Activated CD8-positive, alpha-beta memory T cell treated with anti-CD3 and anti-CD28 coated beads, Interleukin-2, amount 50 U/mL, for 4 hours (primary cell): ENCODE measurements around the gene COL13A1.

Experiments used
- DNase-seq: peaks from one replicate; pipeline ENCODE4 v3.0.0-alpha.2; 2020

COL13A1 gene

DNA sequence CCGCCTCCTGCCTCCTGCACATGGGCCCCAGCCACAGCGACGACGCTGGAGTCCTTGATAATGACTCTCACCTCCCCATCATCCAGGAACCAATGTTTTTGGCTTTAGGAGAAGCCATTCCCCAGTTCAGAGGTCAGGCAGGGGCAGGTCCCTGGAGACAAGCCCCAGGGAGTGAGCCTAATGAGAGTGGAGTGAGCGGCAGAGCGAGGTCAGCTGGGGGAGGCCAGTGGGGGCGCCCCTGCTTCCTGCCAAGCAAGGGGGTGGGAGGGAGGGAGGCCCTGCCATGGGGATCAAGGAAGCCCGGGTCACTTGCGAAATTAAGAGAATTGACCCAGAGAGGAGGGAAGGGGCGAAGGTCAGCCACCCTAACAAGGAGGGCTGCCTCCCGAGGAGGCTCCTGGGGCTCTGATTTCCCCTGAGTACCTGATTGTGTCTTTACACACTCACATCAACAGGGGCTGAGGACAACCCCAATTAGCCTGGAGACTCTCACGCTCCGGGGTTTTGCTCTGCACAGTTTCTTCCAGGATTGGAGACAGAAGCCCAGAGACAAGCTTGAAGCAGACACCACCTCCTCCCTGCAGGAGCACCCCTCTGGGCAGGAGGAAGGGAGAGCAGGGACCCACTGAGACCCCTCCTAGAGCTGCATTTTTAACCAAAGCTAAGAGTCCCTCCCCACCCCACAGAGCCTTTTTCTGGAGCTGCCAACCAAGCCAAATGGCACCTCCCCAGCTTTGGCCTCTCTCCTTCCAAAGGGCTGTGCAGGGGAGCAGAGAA, 112.1 kb downstream of the COL13A1 start:
- DNase-seq, result no peak

DNA sequence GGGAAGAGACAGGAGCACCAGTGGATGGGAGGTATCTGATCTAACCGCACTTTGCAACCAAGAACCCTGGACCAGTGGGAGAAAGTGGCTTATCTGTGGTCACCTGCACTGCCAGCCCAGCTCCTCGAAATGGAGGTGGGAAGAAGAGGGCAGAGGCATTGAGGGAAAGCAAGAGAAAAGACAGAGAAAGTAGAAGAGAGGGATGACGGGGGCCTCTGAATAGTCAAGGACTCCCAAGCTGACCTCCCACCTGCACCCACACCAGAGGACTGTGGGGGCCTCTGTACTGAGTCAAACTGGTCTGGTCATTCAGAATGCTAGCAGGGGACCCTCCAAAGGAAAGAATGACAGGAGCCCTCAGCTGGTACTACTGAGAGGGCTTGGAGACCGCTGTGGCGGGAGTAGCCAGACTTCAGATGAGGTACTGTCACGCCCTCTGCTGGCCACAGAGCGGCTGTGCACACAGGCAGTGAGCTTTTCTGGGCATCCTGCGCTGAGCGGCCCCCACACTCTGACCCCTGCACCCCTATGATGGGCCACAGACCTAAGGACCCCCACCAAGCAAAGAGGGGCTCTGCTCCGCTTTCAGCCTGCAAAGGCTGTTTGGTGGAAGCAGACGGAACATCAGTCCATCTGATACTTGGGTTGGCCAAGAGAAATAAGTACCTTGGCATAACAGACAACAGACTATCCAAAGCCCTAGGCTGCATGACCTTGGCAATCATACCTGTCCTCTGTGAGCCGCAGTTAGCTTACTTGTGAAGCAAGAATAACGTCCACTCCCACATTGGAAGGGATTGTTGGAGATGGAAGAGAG, 112.9 kb downstream of the COL13A1 start:
- DNase-seq, result peak; percentile 48

- DNase-seq, result no peak
Observed at GRCh38 chr10:69915215-69915560, 113.5 kb downstream of the COL13A1 start.

DNA sequence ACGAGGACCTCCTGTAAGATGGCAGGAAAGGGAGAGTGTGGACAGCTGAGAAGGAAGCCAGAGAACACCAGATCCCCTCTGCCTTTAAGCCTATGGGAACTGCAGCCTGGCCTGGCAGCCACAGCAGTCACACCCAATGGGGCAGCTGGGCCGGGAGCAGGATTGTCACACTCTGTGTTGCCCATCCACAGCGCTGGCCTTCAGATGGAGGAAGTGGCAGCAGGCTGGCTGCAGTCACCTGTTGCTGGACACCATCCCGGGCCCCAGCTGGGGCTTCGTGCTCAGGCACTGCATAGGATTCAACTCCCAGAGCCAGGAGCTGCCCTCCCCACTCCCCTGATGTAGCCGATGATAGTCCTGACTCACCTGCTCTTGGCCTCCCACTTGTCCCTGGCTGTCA, 114.4 kb downstream of the COL13A1 start:
- no peak for DNase-seq

GRCh38 chr10:69918036-69918435, 116.3 kb downstream of the COL13A1 start:
- DNase-seq, result no peak

GRCh38 chr10:69919250-69919649, 117.5 kb downstream of the COL13A1 start:
- DNase-seq, result no peak

GRCh38 chr10:69925111-69925510, 123.4 kb downstream of the COL13A1 start:
- no peak for DNase-seq

DNA sequence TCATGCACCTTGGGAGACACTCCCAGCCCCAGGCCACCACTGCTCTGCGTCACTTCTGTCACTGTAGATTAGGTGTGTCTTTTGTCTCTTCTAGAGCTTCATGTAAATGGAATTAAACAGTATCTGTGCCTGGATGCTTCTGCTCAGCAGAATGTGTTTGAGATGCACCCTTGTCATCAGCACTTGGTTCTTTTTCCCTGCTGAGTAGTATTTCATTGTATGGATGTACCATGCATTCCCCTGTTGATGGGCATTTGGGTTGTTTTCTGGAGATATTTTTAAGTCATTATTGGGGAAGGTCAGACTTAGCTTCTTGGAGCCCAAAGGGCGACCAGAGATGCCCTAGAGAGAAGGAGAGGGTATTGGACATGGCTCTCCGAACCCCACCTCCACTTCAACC, 126.6 kb downstream of the COL13A1 start:
- no peak for DNase-seq

GRCh38 chr10:69929575-69929974, 127.9 kb downstream of the COL13A1 start:
- DNase-seq, result no peak

- no peak for DNase-seq
Observed at GRCh38 chr10:69934768-69935167, 133.1 kb downstream of the COL13A1 start.

GRCh38 chr10:69936091-69936490, 134.4 kb downstream of the COL13A1 start:
- DNase-seq, result no peak

- DNase-seq, result no peak
Observed at GRCh38 chr10:69938541-69938991, 136.9 kb downstream of the COL13A1 start.

- DNase-seq, result no peak
Observed at GRCh38 chr10:69939061-69939460, 137.4 kb downstream of the COL13A1 start.

GRCh38 chr10:69939481-69939880, 137.8 kb downstream of the COL13A1 start:
- no peak for DNase-seq

DNA sequence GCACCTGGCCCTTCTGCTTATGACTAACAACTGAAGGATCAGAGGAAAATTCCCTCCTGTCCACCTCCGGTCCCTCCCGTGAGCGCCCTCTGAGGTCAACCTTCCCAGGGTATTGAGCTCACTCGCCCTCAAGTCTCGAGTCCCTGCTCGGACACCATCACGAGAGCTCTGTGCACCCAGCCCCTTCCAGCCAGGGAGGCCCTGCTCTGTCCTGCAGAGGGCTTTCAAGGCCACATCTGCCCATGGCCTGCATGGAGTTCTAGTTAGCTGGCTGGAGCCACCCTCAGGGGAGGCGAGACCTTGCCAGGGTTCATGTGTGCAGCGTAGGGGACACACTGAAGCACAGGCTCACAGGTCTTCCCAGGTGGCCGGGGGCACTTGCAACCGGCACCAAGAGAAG, 140.0 kb downstream of the COL13A1 start:
- no peak for DNase-seq

- no peak for DNase-seq
Observed at GRCh38 chr10:69943292-69943820, 141.7 kb downstream of the COL13A1 start.

DNA sequence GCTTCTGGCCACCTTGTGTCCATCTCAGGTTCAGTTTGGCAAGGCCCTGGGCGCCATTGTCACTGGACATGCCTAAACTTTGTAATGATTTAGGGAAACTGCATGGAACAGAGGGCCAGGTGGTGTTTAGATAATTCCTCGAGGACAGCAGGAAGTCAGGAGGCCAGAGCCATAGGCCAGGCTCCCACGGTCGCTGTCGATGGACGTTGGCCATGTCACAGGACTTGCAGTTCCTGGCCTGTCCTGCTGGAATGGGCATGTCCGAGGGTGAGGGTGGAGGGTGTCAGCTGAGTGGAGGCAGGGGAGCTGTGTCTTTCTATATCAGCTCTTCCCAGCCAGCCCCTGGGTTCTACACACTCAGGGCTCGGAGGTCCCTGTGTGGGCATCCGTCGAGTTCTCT, 143.1 kb downstream of the COL13A1 start:
- no peak for DNase-seq

GRCh38 chr10:69948261-69948660, 146.6 kb downstream of the COL13A1 start:
- no peak for DNase-seq

- no peak for DNase-seq
Observed at GRCh38 chr10:69949770-69950169, 148.1 kb downstream of the COL13A1 start.

- DNase-seq, result no peak
Observed at GRCh38 chr10:69951658-69952057, 150.0 kb downstream of the COL13A1 start.

GRCh38 chr10:69952069-69952800, 150.5 kb downstream of the COL13A1 start:
- DNase-seq, result no peak

- DNase-seq, result no peak
Observed at GRCh38 chr10:69952821-69953221, 151.1 kb downstream of the COL13A1 start.

DNA sequence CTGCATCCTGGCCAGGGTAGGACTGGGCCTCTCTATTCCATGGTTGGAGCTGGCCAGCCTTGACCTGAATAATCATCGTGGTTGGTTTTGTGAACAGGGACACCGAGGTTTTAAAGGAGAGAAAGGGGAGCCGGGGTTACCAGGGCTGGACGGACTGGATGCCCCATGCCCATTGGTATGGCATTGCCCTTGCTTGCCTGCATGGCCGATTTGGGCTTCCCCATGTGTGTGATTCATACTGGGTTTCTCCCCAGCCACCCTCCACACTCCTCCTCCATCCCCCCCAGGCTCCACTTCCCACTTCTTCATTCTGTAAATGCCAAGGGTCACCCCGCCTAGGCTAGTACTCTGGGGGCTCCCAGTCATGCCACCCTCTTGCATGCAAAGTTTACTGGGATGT, 152.1 kb downstream of the COL13A1 start:
- no peak for DNase-seq
